ENCODE results near the gene SAFB. TPM values are rescaled to one million over a fixed set of nuclear protein-coding genes. Genes with fewer than 3 reads are reported as not detected.

SAFB gene
- 21.2 and 45.7 TPM in 2 replicates for total RNA-seq (2014; rRNA removed)
- polyA plus RNA-seq (2012): 41.9 TPM

DNA sequence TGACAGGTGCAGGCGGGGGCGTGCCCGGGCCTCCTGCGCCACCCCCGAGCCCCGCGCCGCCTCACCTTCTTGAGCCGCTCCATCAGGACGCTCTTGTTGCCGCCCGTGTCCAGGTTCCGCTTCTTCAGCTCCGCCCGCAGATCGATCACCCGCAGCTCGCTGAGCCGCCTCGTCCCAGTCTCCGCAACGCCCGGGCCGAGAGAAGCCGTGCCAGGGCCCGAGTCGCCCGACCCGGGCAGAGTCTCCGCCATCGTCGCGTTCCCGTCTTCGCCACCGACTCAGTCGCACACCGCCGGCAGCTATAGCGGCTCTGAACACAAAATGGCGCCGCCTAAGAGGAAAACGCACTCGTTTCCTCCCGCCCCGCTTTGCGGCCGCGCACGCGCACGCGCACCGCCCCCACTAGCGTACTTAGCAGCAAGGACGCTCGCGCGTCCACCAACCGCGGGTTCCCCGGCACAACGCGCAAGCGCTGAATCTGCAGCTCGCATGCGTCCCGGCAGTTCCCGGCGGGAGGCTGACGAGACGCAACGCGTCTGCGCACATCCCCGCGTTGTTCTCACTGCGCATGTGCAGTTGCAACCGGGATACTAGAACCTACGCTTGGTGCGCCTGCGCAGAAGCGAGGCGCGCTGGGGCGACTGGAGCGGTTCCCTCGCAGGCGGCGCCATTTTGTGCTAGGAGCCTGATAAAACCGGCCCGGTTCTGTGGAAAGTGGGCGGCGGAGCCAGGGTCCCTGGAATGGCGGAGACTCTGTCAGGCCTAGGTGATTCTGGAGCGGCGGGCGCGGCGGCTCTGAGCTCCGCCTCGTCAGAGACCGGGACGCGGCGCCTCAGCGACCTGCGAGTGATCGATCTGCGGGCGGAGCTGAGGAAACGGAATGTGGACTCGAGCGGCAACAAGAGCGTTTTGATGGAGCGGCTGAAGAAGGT is at the start of gene SAFB, which contains the start of gene SAFB2:
TSS of gene SAFB (plus strand) at position 619 of the 932 bp plus-strand sequence. CDS start at position 742, 123 bp downstream.
TSS of gene SAFB2 (minus strand) at position 312 of the 932 bp plus-strand sequence. CDS start at position 251, 61 bp downstream.
- DNase-seq (ENCODE audit: low read depth): peak; percentile 99

DNA sequence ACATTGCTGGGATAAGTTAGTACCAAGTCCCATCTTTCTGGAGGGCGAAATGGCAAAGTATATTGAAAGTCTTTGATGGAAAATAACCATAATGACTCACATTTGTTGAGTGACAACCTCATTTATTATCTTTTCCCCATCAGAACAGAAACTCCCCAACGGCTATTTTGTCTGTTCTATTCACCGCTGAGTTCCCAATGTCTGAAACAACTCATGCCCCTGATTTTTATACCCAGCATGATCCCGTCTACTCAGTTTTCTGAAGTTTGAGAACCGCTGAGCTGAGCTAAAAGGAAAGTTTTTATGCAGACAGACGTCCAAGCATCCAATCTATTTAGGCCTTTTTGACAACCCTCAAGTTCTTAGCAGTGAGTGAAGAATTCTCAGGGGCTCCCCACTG is 47.3 kb upstream of the SAFB start:
- DNase-seq (ENCODE audit: low read depth): no peak

DNA sequence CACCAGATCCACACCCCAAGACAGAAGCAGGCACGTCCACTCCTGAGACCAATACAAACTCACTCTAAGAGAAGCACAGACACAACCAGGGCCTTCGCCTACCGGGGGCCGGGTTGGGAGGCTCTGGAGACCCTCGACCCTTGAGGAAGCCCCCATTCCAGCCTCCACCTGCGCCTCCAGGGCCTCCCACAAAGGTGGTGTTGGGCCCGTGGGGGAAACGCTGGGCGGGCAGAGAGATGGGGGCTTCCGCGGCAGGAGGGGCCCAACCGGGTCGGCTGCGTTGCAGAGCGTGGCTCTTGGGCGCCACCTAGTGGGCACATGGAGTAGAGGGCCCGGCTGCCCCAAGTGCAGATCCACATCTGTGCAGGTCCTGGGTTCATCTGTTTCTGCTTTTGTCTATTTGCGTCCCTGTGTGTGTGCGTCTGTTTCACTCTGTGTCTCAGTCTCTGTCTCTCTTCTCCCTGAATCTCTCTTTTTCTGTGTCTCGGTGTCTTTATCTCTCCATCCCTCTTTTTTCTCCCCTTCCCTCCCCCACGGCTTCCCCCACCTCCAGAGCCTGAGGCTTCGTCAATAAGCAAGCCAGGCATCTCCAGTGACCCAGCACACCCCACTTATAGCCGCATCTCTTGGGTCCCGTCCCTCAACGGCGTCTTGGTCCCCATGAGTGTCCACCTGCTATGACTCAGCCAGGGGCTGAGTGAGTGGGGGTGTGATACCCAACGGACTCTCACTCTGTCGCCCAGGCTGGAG is 44.6 kb upstream of the SAFB start:
- peak; percentile 29 for DNase-seq (ENCODE audit: low read depth)

- no peak for DNase-seq (ENCODE audit: low read depth)
These were observed 43.6 kb upstream of the SAFB start for GRCh38 chr19:5579286-5579685.

GRCh38 chr19:5579697-5580096 is 43.2 kb upstream of the SAFB start:
- DNase-seq (ENCODE audit: low read depth): no peak

DNA sequence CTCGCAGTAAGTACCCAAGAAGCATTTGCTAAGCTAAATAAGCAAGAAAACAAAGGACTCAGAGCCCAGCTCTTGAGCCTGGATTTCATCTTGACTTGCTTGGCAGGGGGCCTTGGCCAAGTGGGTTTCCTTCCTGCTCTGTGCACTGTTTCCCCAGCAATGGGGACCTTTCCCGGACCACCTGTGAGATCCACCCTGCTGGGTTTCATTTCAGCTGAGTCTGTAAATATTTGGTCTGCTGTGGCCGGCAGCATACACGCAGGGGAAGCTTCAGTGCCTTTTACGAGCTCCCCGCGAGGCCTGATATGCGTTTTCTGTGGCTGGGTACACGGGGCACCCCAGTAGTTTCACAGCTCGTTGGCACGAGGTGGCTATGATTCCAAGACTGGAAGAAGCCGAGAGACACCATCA is 42.7 kb upstream of the SAFB start:
- no peak for DNase-seq (ENCODE audit: low read depth)

DNA sequence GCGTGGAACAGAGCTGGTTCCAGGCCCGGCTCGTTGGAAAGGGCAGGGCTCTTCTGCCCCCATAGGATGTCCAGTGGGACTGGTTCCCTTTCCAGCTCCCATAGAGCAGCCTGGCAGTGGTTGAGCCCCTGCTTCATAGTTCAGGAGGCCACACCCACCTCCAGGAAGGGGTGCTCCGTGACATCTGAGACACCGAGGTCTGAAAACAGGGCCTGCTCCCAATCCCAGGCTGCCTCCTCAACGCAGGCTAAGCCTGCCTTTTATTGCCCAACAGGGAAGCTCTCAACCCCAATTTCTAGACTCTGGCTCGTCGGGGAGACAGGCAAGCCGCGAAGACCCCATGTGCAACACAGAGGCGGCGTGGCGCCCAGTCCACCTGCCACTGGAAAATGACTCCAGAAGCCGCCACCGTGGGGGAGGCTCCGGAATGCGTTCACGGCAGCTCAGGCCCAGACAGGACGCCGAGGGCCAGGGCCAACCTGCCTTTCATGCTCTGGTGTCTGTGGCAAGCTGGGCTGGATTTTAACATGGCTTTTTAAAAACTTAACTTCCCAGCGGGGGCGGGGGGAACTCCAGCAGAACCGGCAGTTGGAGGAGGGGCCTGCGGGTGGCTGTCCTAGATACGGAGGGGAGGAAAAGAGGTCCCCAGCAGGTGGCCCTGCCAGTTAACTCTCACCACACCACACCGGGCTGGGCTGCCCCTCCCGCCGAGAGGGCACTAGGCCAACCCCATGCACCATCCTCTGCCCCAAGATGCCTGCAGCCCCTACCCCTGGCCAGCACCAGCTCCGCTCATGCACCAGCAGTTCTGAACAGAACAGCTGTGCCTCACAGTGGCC is 37.2 kb upstream of the SAFB start:
- DNase-seq (ENCODE audit: low read depth): no peak

DNA sequence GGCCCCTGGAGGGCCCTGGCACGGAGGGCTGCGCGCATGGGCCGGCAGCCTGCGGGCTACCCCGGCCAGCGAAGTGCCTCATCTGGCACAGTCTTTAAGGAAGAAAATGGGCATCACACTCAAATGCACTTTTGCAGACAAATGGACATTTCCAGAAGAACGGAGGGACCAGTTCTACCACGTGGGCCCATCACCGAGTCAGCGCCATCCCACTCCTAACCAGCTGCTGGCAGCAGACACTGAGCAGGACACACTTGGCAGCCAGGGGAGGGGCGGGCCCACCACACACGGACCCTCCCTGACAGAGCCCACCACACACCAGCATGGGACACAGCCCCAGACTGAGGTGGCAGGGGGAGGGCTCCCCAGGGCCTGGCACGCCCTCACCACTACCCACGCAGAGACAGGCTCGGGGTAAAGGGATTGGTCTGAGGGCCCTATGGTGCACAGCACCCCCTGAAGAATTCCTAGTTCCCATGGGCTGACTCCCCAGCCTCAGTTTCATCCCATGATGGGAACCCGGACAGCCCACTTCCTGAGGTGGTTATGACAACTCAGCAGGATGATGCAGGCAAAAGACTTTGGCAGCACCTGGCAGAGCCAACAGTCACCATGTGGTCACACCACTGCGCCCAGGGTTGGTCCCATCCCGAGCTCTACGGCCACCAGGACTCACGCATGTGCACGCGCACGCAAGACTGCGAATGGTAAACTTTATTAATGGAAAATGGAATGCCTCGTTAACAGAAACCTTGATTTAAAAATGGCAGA is 36.4 kb upstream of the SAFB start:
- DNase-seq (ENCODE audit: low read depth): no peak

DNA sequence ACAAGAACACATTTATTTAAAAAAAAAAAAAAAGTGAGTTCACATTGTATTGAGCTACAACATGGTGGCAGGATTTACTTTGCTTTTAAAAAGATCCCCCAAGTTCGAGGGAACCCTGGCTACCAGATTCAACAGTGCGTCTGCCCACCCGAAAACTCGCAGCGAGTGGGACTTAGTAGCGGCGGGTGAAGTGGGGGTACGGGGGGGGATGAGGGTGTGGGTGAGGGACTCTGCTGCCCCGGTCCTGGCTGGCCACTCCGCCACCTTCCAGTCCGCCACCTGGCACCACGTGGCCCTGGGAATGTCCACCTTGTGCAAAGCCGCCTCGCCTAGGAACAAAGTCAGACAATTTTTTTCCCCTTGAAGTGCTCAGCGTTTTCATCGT is 35.8 kb upstream of the SAFB start:
- no peak for DNase-seq (ENCODE audit: low read depth)

- DNase-seq (ENCODE audit: low read depth): no peak
These were observed 35.2 kb upstream of the SAFB start for GRCh38 chr19:5587661-5588060.

DNA sequence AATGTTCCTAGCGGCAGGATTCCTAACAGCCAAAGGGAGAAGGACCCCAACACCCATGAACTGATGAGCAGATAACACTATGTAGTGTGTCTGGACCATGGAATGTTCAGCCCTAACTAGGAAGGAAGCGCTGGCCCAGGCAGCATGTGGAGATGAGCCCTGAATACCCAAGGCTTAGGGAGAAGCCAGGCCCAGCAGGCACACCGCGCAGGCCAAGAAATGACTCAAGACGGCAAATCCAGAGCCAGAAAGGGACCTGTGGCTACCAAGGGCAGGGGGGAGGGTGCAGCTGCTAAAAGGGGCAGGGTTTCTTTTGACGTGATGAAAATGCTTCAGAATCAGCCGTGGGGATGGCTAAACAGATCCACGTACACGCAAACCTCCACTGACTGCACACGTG is 34.4 kb upstream of the SAFB start:
- no peak for DNase-seq (ENCODE audit: low read depth)

DNA sequence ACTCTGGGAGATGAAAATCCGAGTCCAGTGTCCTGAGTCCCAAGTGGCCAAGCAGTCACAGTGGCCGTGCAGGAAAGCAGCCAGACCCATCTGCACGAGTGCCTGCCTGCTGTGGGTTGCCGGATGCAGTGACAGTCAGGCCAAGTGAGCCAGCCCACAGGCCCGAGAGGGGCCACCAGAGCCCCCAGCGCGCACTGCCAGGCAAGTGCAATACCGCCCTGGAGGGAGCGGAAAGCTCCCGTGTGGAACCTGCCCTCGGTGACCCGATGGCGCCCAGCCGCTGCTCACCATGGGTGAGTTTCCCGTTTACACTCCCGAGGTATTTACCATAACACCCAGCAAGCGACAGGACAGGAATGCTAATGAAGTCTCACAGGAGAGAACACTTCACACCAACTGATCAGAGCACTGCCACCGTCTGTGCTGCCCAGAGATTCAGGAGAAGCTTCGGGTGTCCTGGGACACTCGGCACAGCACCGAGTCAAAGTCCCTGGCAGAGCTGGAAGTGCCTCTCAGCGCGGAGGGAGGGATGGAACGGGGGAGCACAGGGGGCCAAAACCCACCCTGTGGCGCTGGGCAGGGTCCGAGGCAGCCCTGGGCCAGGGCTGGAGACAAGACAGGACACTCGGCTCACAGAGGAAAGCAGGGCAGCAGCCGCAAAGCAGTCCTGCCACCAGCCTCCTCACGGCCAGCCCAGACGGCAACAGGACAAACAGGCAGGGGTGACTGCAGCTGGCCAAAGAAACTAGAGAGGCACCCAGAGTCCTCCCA is 33.8 kb upstream of the SAFB start:
- DNase-seq (ENCODE audit: low read depth): no peak

- no peak for DNase-seq (ENCODE audit: low read depth)
These were observed 32.6 kb upstream of the SAFB start for GRCh38 chr19:5590151-5590864.

GRCh38 chr19:5590865-5591154 is 32.1 kb upstream of the SAFB start:
- no peak for DNase-seq (ENCODE audit: low read depth)

GRCh38 chr19:5591476-5591875 is 31.4 kb upstream of the SAFB start:
- DNase-seq (ENCODE audit: low read depth): no peak

DNA sequence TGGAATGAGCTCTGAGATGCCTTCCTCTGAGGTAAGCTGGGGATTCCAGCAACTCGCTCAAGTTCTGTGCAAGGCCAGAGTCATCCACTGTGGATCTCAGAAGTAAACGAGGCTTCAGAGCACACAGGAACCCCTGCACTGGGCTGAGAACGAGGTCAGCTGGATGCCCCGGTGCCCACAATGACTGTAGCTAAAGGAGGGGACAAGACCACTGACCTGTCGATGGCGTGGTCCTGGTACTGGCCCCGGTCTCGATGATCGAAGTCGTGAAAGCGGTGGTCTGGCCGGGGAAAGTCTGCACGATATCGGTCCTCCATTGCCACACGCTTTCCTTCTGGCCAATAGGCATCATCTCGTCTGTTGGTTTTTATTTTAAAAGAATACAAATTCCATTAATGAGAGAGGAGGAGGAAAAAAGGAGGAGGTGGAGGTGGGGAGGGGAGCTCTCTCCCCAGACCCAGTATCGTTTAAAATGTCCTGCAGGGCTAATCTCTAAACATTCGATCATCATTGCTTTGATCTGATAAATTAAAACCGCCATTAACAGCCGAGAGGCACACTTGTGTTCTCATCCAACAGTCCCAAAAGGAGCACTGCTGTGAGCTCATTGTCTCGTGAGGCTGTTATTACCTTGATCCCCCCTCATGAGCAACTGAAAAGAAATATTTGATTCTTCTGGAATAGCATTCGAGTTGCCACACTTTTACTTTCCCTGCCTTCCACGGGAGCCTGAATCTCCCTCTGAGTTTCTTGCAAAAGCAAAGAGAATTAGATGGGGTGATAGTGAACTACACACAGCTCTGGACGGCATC is 30.1 kb upstream of the SAFB start:
- no peak for DNase-seq (ENCODE audit: low read depth)

DNA sequence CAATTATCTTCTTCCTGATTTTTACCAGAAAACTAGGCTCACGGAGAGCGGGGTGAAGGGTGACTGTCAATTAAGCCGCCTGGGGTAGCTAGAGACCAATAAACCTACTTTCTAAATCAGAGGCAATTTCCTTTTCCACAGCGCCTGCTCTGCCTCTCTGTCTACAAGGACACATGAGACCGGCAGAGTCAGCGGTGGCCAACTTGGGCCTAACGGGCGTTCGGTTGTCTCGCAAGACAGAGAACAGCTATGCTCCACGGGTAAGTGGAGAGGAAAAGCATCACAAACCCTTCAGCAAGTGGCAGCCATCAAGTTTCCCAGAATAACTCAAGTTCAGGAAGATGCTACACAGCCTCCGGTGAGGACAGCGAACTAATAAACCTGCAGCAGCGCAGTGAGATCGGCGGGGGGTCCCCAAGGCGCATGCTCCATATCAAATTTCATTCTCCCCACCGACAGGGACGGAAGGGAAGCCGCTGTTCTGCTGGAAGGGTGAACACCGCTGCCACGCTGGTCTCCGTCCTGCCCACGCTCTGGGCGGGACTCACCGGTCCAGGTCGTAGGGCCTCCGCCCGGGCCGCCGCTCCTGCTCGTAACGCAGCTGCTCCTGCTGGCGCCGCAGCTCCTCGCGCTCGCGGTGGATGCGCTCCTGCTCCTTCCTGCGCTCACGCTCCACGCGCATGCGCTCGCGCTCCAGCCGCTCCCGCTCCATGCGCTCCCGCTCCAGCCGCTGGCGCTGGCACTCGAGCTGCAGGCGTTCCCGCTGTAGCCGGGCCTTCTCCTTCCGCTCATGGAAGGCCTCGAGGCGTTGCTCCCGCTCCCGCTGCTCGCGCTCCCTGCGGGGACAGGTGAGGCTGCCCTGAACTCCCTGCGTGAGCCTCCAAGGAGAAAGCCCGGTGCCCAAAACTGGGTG is 29.3 kb upstream of the SAFB start:
- DNase-seq (ENCODE audit: low read depth): no peak

GRCh38 chr19:5594521-5594950 is 28.3 kb upstream of the SAFB start:
- no peak for DNase-seq (ENCODE audit: low read depth)

Data from LHCN-M2 (cell line).